ENCODE measurements around the gene ANGEL2. TPM values are rescaled to one million over a fixed set of nuclear protein-coding genes. Genes with fewer than 3 reads are reported as not detected.

The ANGEL2 gene
- total RNA-seq, 2 experiments from 2014 or later = 40.1 to 42.7 TPM

DNA sequence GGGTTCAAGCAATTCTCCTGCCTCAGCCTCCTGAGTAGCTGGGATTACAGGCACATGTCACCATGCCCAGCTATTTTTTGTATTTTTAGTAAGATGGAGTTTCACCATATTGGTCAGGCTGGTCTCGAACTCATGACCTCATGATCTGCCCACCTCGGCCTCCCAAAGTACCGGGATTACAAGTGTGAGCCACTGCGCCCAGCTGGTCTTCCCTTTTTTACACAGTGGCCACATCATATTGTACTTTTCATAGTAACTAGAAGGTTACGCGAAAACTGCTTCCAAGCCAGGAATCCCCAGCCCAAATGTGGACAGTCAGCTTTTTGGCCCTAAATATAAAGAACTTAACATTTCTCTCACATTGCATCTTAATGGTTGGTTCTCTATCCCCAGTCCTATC lies 61.2 kb downstream of the ANGEL2 start:
- no peak overlapping the region for H3K27ac ChIP-seq (ENCODE audit: low read depth, low read length, poor library complexity, severe bottlenecking)
- H3K4me3 ChIP-seq (ENCODE audit: low read depth, low read length, poor library complexity, severe bottlenecking) = no peak overlapping the region
- no peak overlapping the region for H3K4me2 ChIP-seq (ENCODE audit: low read length)
- DNase-seq (ENCODE audit: low spot score) = no peak
- BruUV-seq (replicated peaks) = no TSS peak
- intact Hi-C loops (cut with micrococcal nuclease; ENCODE audit: unreplicated experiment) = no loop called here
- no peaks in the 10 kb centered on the region for H3K9me2 ChIP-seq (ENCODE audit: insufficient read depth, low read length)
- no peaks in the 10 kb centered on the region for H3K36me3 ChIP-seq (ENCODE audit: insufficient read depth, low read length)
- POLR2A ChIA-PET = interaction anchor here (1.1 kb wide), 1 partner anchor 97 kb away, joined by 3 read pairs; no protein-coding TSS in a partner anchor
- CTCF ChIA-PET (ENCODE audit: unreplicated experiment) = no interaction called here
- no peaks in the 10 kb centered on the region for H4K20me1 ChIP-seq (ENCODE audit: insufficient read depth, low read length)
- TF ChIP-seq, protein P1, sequence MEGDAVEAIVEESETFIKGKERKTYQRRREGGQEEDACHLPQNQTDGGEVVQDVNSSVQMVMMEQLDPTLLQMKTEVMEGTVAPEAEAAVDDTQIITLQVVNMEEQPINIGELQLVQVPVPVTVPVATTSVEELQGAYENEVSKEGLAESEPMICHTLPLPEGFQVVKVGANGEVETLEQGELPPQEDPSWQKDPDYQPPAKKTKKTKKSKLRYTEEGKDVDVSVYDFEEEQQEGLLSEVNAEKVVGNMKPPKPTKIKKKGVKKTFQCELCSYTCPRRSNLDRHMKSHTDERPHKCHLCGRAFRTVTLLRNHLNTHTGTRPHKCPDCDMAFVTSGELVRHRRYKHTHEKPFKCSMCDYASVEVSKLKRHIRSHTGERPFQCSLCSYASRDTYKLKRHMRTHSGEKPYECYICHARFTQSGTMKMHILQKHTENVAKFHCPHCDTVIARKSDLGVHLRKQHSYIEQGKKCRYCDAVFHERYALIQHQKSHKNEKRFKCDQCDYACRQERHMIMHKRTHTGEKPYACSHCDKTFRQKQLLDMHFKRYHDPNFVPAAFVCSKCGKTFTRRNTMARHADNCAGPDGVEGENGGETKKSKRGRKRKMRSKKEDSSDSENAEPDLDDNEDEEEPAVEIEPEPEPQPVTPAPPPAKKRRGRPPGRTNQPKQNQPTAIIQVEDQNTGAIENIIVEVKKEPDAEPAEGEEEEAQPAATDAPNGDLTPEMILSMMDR (conservative IDR thresholded peaks at IDR 0.05; ENCODE audit: low read length) = no peak
- no peak for TF ChIP-seq EZH2phosphoT487 (IDR thresholded peaks at IDR 0.05; ENCODE audit: borderline replicate concordance, low read depth, low read length)
- peaks cover 67% of the 10 kb centered on the region for H3K4me1 ChIP-seq (ENCODE audit: insufficient read depth, low read length, poor library complexity, severe bottlenecking)
- H2AFZ ChIP-seq (ENCODE audit: low read length) = no peak overlapping the region
- H3K9me3 ChIP-seq (ENCODE audit: low read length) = no peaks in the 10 kb centered on the region
- no peaks in the 10 kb centered on the region for H3K79me2 ChIP-seq (ENCODE audit: insufficient read depth, low read depth, low read length)

DNA sequence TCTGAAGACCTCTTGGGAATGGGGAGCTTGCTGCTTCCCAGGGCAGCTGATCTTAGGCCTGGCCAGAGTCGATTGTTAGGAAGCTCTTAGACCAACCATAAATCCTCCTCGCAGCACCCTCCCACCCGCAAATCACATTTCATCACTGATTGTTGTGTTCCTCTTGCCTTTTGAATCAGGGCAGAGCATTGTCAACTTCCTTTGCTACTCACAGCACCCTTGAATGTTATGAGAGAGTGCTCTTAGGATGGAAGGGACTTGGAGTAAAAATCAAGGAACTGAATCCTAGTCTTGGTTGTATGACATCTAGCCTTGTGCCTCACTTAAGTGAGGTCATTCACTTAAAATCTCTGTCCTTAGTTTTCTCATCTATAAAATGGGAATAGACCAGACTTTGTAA lies 62.3 kb downstream of the ANGEL2 start:
- Histone ChIP-seq H4K20me1 (ENCODE audit: insufficient read depth, low read length) (no peaks in the 10 kb centered on the region), H3K27ac (ENCODE audit: low read depth, low read length, poor library complexity, severe bottlenecking) (no peak overlapping the region), H3K4me3 (ENCODE audit: low read depth, low read length, poor library complexity, severe bottlenecking) (no peak overlapping the region), H2AFZ (ENCODE audit: low read length) (no peak overlapping the region), H3K9me3 (ENCODE audit: low read length) (peaks cover 6% of the 10 kb centered on the region; the same call in 1 of the 2 replicates), H3K79me2 (ENCODE audit: insufficient read depth, low read depth, low read length) (no peaks in the 10 kb centered on the region), H3K36me3 (ENCODE audit: insufficient read depth, low read length) (no peaks in the 10 kb centered on the region), H3K9me2 (ENCODE audit: insufficient read depth, low read length) (no peaks in the 10 kb centered on the region), H3K4me1 (ENCODE audit: insufficient read depth, low read length, poor library complexity, severe bottlenecking) (peaks cover 68% of the 10 kb centered on the region), H3K4me2 (ENCODE audit: low read length) (no peak overlapping the region)
- ChIA-PET POLR2A (interaction anchor here (0.5 to 1.2 kb wide), 4 partner anchors 11 to 96 kb away, joined by 3 read pairs; no protein-coding TSS in a partner anchor), CTCF (ENCODE audit: unreplicated experiment) (no interaction called here)
- BruUV-seq (replicated peaks) = no TSS peak
- TF ChIP-seq, protein P1 (conservative IDR thresholded peaks at IDR 0.05; ENCODE audit: low read length) = no peak
- no peak for TF ChIP-seq EZH2phosphoT487 (IDR thresholded peaks at IDR 0.05; ENCODE audit: borderline replicate concordance, low read depth, low read length)
- intact Hi-C loops (cut with micrococcal nuclease; ENCODE audit: unreplicated experiment) = no loop called here
- DNase-seq (ENCODE audit: low spot score) = no peak

DNA sequence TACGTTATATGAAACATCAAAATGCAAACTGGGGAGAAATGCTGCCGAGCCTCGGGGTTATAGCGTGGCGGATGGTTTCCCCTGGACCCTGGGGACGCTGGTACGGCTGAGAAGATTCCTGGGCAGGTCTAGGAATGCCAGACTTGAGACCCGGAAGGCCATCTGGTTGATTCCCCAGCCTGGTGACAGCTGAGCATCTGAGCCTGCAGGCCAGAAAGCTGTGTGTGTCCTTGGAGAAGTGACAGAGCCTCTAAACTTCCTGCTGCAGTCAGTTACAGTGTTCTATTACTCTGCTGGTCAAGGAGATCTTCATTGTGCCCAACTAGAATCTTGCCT lies 63.1 kb downstream of the ANGEL2 start:
- no peaks in the 10 kb centered on the region for H3K36me3 ChIP-seq (ENCODE audit: insufficient read depth, low read length)
- no peak overlapping the region for H3K4me2 ChIP-seq (ENCODE audit: low read length)
- H3K4me1 ChIP-seq (ENCODE audit: insufficient read depth, low read length, poor library complexity, severe bottlenecking) = peaks cover 61% of the 10 kb centered on the region
- no peaks in the 10 kb centered on the region for H4K20me1 ChIP-seq (ENCODE audit: insufficient read depth, low read length)
- no peaks in the 10 kb centered on the region for H3K9me2 ChIP-seq (ENCODE audit: insufficient read depth, low read length)
- H3K79me2 ChIP-seq (ENCODE audit: insufficient read depth, low read depth, low read length) = no peaks in the 10 kb centered on the region
- intact Hi-C loops (cut with micrococcal nuclease; ENCODE audit: unreplicated experiment) = no loop called here
- H3K27ac ChIP-seq (ENCODE audit: low read depth, low read length, poor library complexity, severe bottlenecking) = no peak overlapping the region
- H3K4me3 ChIP-seq (ENCODE audit: low read depth, low read length, poor library complexity, severe bottlenecking) = no peak overlapping the region
- H3K9me3 ChIP-seq (ENCODE audit: low read length) = peaks cover 9% of the 10 kb centered on the region; the same call in 1 of the 2 replicates
- H2AFZ ChIP-seq (ENCODE audit: low read length) = no peak overlapping the region
- DNase-seq (ENCODE audit: low spot score) = no peak
- BruUV-seq (replicated peaks) = no TSS peak
- TF ChIP-seq, protein P1 (conservative IDR thresholded peaks at IDR 0.05; ENCODE audit: low read length) = no peak
- TF ChIP-seq EZH2phosphoT487 (IDR thresholded peaks at IDR 0.05; ENCODE audit: borderline replicate concordance, low read depth, low read length) = no peak
- ChIA-PET POLR2A (interaction anchor here (0.8 to 1.8 kb wide), 2 partner anchors 13 to 128 kb away, joined by 3 to 4 read pairs; no protein-coding TSS in a partner anchor), CTCF (ENCODE audit: unreplicated experiment) (no interaction called here)

All from OCI-LY7 (cell line).